ENCODE results near the gene BCO2. TPM values are rescaled to one million over a fixed set of nuclear protein-coding genes. Genes with fewer than 3 reads are reported as not detected.

The BCO2 gene
- total RNA-seq, 1 donor from 2014 or later = 1.6 TPM

GRCh38 chr11:112226062-112226830 is 50.9 kb downstream of the BCO2 start, which contains the start of gene PTS:
Gene PTS, plus strand, starts transcription at chr11:112226428. Its CDS starts 16 bp downstream, at chr11:112226444.
- intact Hi-C loops (cut with micrococcal nuclease) = loop anchor here (1.0 to 5.0 kb wide), 11 partner anchors 54 to 1546 kb away; partner anchors contain the start of genes ALG9, CFAP68, DIXDC1 and FDXACB1
- Mint-ChIP-seq H3K27me3 (ENCODE audit: insufficient read depth) (peaks cover 1% of the 10 kb centered on the region), H3K9me3 (no peaks in the 10 kb centered on the region), H3K36me3 (ENCODE audit: low read depth) (peaks cover 32% of the 10 kb centered on the region), H3K4me1 (ENCODE audit: low read depth) (peaks cover 29% of the 10 kb centered on the region), H3K27ac (peak within 1 kb of the TSS; percentile 91), H3K4me3 (peak within 1 kb of the TSS; percentile 84)
- DNase-seq (ENCODE audit: low spot score) = peak; percentile 83

- H3K27me3 Mint-ChIP-seq (ENCODE audit: insufficient read depth) = no peaks in the 10 kb centered on the region
- peaks cover 36% of the 10 kb centered on the region for H3K36me3 Mint-ChIP-seq (ENCODE audit: low read depth)
- H3K27ac Mint-ChIP-seq = peak overlapping the region; percentile 91
- H3K4me3 Mint-ChIP-seq = peak overlapping the region; percentile 84
- no peak for DNase-seq (ENCODE audit: low spot score)
- H3K9me3 Mint-ChIP-seq = no peaks in the 10 kb centered on the region
- intact Hi-C loops (cut with micrococcal nuclease) = loop anchor here (1.0 to 5.0 kb wide), 11 partner anchors 53 to 1545 kb away; partner anchors contain the start of genes ALG9, CFAP68, DIXDC1 and FDXACB1
- peaks cover 29% of the 10 kb centered on the region for H3K4me1 Mint-ChIP-seq (ENCODE audit: low read depth)
Measured at GRCh38 chr11:112226831-112227401, 51.6 kb downstream of the BCO2 start.

DNA sequence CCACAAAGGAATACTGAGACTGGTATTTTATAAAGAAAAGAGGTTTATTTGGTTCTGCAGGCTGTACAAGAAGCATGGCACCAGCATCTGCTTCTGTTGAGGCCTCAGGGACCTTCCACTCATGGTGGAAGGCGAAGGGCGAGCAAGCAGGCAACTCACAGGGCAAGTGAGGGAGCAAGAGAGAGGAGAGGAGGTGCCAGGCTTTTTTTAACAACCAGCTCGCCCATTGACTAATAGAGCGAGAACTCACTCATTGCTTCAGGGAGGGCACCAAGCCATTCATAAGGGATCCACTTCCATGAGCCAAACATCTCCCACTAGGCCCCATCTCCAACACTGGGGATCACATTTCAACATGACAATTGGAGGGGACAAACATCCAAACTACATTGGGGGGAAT is 52.2 kb downstream of the BCO2 start:
- Mint-ChIP-seq H3K4me1 (ENCODE audit: low read depth) (peaks cover 29% of the 10 kb centered on the region), H3K27ac (peak overlapping the region; percentile 67), H3K9me3 (no peaks in the 10 kb centered on the region), H3K36me3 (ENCODE audit: low read depth) (peaks cover 38% of the 10 kb centered on the region), H3K4me3 (peak overlapping the region; percentile 84), H3K27me3 (ENCODE audit: insufficient read depth) (no peaks in the 10 kb centered on the region)
- DNase-seq (ENCODE audit: low spot score) = no peak
- intact Hi-C loops (cut with micrococcal nuclease) = loop anchor here (2.0 to 5.0 kb wide), 5 partner anchors 63 to 1545 kb away; partner anchors contain the start of genes DIXDC1, PPP2R1B, SIK2 and ZW10

DNA sequence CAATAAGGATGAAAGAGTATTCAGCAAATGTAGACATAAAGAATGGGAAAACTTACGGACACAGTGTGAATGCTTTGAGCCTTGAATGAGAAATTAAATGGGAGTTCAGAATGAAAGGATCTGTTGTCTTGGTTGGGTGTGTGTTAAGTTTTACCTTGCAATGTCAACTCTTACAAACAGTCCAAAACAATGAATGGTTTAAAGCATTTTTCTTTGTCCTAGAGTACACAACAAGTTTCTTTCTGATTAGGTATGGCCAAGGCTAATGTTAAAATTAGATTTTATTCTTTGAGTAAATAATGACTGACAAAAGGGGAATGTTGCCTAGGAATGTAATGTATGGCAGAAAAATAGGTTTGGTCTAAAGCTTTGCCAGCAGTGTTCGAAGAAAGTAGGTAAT is 53.4 kb downstream of the BCO2 start:
- DNase-seq (ENCODE audit: low spot score) = no peak
- Mint-ChIP-seq H3K27me3 (ENCODE audit: insufficient read depth) (no peaks in the 10 kb centered on the region), H3K36me3 (ENCODE audit: low read depth) (peaks cover 40% of the 10 kb centered on the region), H3K27ac (no peak overlapping the region), H3K4me3 (no peak overlapping the region), H3K9me3 (no peaks in the 10 kb centered on the region), H3K4me1 (ENCODE audit: low read depth) (peaks cover 29% of the 10 kb centered on the region)
- intact Hi-C loops (cut with micrococcal nuclease) = loop anchor here (1.0 to 5.0 kb wide), 4 partner anchors 9 to 1544 kb away; partner anchors contain the start of genes DIXDC1, SIK2 and ZW10

- H3K27ac Mint-ChIP-seq = no peak overlapping the region
- intact Hi-C loops (cut with micrococcal nuclease) = loop anchor here (5.0 kb wide), 3 partner anchors 292 to 1543 kb away; partner anchors contain the start of genes DIXDC1, SIK2 and ZW10
- DNase-seq (ENCODE audit: low spot score) = no peak
- no peaks in the 10 kb centered on the region for H3K9me3 Mint-ChIP-seq
- peaks cover 42% of the 10 kb centered on the region for H3K36me3 Mint-ChIP-seq (ENCODE audit: low read depth)
- no peaks in the 10 kb centered on the region for H3K27me3 Mint-ChIP-seq (ENCODE audit: insufficient read depth)
- H3K4me3 Mint-ChIP-seq = no peak overlapping the region
- peaks cover 29% of the 10 kb centered on the region for H3K4me1 Mint-ChIP-seq (ENCODE audit: low read depth)
Measured at GRCh38 chr11:112229159-112229558, 53.8 kb downstream of the BCO2 start.

DNA sequence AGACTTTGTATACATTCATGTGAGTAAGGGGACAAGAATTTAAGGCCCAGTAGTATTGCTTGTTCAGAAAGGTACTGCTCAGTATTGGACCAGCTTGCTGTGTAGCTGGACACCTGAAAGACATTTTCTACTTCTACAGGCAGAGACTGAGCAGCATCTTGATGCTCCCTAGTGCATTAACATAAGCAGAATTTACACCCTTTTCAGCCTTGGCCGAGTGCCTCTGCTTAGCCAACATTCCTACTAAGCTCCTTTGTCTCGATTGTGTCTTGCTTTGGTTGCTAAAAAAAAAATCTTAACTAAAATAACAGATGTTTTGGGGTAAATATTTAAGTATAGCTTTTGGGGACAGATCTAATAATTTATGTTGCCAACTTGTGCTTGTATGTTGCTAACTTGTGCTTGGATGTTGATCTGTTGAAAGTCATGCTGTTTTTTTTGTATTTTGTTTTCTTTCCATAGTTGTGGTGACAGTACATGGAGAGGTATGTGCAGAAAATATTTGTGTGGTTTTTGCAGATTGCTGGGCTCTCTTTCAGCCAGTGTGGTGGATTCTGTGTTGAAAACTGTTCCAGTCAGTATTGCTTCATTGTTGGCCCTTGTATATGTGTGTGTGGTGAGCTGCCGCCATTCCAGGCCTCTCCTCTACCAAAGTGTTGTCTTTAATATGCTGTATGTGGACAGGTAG is 54.6 kb downstream of the BCO2 start:
- Mint-ChIP-seq H3K9me3 (no peaks in the 10 kb centered on the region), H3K36me3 (ENCODE audit: low read depth) (peaks cover 43% of the 10 kb centered on the region), H3K4me3 (no peak overlapping the region), H3K27ac (no peak overlapping the region), H3K4me1 (ENCODE audit: low read depth) (peaks cover 28% of the 10 kb centered on the region), H3K27me3 (ENCODE audit: insufficient read depth) (no peaks in the 10 kb centered on the region)
- intact Hi-C loops (cut with micrococcal nuclease) = loop anchor here (5.0 kb wide), 3 partner anchors 293 to 1542 kb away; partner anchors contain the start of genes DIXDC1, SIK2 and ZW10
- no peak for DNase-seq (ENCODE audit: low spot score)

GRCh38 chr11:112231952-112232351 is 56.6 kb downstream of the BCO2 start:
- Mint-ChIP-seq H3K4me3 (no peak overlapping the region), H3K9me3 (no peaks in the 10 kb centered on the region), H3K4me1 (ENCODE audit: low read depth) (peaks cover 22% of the 10 kb centered on the region), H3K27me3 (ENCODE audit: insufficient read depth) (no peaks in the 10 kb centered on the region), H3K36me3 (ENCODE audit: low read depth) (peaks cover 58% of the 10 kb centered on the region), H3K27ac (no peak overlapping the region)
- DNase-seq (ENCODE audit: low spot score) = no peak
- intact Hi-C loops (cut with micrococcal nuclease) = no loop called here

DNA sequence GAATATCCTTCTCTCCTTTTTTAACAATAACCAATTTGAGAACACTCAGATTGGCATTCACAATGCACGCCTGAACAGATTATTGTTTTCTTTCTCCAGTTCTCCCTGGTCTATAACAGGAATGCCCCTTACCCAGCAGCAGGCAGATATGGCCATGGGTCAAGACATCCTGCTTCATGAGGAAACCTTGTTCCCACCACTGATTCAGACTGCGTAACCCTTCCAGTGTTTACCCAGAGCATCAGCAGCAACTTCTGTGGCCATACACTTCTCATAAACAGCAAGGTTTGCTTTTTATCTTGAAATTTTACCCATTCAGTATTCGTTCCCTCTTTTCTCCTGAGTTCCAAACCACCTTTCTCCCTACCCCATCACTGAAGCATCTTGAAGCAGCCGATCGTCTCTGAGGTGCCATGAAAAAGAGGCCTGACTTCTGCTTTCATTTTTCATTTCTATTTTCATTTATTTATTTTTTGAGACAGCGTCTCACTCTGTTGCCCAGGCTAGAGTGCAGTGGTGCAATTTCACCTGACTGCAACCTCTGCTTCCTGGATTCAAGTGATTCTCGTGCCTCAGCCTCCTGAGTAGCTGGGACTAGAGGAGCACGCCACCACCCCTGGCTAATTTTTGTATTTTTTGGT is 60.6 kb downstream of the BCO2 start:
- no peak for DNase-seq (ENCODE audit: low spot score)
- Mint-ChIP-seq H3K9me3 (no peaks in the 10 kb centered on the region), H3K4me1 (ENCODE audit: low read depth) (no peaks in the 10 kb centered on the region), H3K4me3 (no peak overlapping the region), H3K36me3 (ENCODE audit: low read depth) (peaks cover 43% of the 10 kb centered on the region), H3K27me3 (ENCODE audit: insufficient read depth) (no peaks in the 10 kb centered on the region), H3K27ac (no peak overlapping the region)
- intact Hi-C loops (cut with micrococcal nuclease) = no loop called here

GRCh38 chr11:112237451-112237850 is 62.1 kb downstream of the BCO2 start:
- DNase-seq (ENCODE audit: low spot score) = no peak
- intact Hi-C loops (cut with micrococcal nuclease) = no loop called here
- Mint-ChIP-seq H3K36me3 (ENCODE audit: low read depth) (peaks cover 36% of the 10 kb centered on the region), H3K9me3 (no peaks in the 10 kb centered on the region), H3K27me3 (ENCODE audit: insufficient read depth) (no peaks in the 10 kb centered on the region), H3K27ac (no peak overlapping the region), H3K4me3 (no peak overlapping the region), H3K4me1 (ENCODE audit: low read depth) (no peaks in the 10 kb centered on the region)

- Mint-ChIP-seq H3K4me1 (ENCODE audit: low read depth) (no peaks in the 10 kb centered on the region), H3K27ac (no peak overlapping the region), H3K4me3 (no peak overlapping the region), H3K27me3 (ENCODE audit: insufficient read depth) (no peaks in the 10 kb centered on the region), H3K9me3 (no peaks in the 10 kb centered on the region), H3K36me3 (ENCODE audit: low read depth) (peaks cover 39% of the 10 kb centered on the region)
- DNase-seq (ENCODE audit: low spot score) = no peak
- intact Hi-C loops (cut with micrococcal nuclease) = no loop called here
Measured at GRCh38 chr11:112238041-112238440, 62.7 kb downstream of the BCO2 start.

DNA sequence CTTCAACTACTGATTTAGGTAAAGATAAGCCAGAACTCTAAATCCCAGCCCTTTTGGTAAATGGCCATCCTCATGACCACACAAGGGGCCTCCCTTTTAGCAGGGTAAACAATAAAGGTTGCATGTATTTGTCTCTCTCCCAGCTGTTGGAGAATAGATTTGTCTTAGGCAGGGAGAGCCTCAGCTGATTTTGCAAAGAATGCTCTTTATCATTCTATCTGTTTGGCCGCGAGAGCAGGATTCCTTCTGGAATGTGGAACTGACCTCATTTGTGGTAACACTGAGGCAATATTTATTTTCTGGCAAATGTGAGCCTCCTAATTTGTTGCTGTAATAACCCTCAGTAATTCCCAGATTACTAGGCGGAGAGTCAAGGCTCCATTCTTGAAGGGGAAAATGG is 66.2 kb downstream of the BCO2 start:
- peaks cover 2% of the 10 kb centered on the region for H3K27me3 Mint-ChIP-seq (ENCODE audit: insufficient read depth)
- intact Hi-C loops (cut with micrococcal nuclease) = no loop called here
- peaks cover 27% of the 10 kb centered on the region for H3K36me3 Mint-ChIP-seq (ENCODE audit: low read depth)
- H3K27ac Mint-ChIP-seq = no peak overlapping the region
- no peak for DNase-seq (ENCODE audit: low spot score)
- H3K9me3 Mint-ChIP-seq = peaks cover 5% of the 10 kb centered on the region
- no peaks in the 10 kb centered on the region for H3K4me1 Mint-ChIP-seq (ENCODE audit: low read depth)
- H3K4me3 Mint-ChIP-seq = no peak overlapping the region

DNA sequence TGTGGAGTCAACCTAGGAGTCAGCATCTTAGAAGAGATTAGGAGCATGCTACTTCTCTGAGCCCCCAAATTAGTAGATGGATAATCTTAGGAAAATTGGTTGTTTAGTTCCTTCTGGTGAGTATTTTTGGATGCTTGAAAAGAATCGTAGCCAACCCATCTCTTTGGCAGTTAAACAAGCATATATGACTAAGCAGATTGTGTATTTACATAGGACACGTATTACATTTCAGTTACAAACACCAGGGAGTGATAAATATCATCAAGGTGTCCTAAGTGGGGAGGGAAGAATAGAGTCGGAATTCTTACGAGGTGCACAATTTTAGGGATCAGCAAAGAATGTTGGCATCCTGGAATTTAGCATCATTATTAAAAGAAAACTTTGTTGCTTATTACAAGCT is 71.9 kb downstream of the BCO2 start:
- H3K4me3 Mint-ChIP-seq = no peak overlapping the region
- H3K27ac Mint-ChIP-seq = no peak overlapping the region
- peaks cover 6% of the 10 kb centered on the region for H3K36me3 Mint-ChIP-seq (ENCODE audit: low read depth)
- peaks cover 2% of the 10 kb centered on the region for H3K27me3 Mint-ChIP-seq (ENCODE audit: insufficient read depth)
- DNase-seq (ENCODE audit: low spot score) = no peak
- peaks cover 5% of the 10 kb centered on the region for H3K9me3 Mint-ChIP-seq
- intact Hi-C loops (cut with micrococcal nuclease) = no loop called here
- no peaks in the 10 kb centered on the region for H3K4me1 Mint-ChIP-seq (ENCODE audit: low read depth)
